Uterus (tissue), 4 donors: Measurements from ENCODE around the gene MESP1. TPM values are rescaled to one million over a fixed set of nuclear protein-coding genes. Genes with fewer than 3 reads are reported as not detected.

Source experiments
- DNase-seq, 2 donors: peaks; one replicate each; pipeline ENCODE4 v3.0.0-alpha.2; 2019 to 2020
- H3K27ac ChIP-seq, 2 donors: fragments of 200-600 bp; sonication (generic); 1 replicate in 1 of 2; 2 replicates in 1 of 2; pipeline ENCODE4 v1.5.1; 2016 to 2018
- H3K27me3 ChIP-seq, 2 donors: fragments of 200-600 bp; sonication (generic); one replicate each; pipeline ENCODE4 v1.5.1; 2018 to 2019; ENCODE audit warnings: control low read depth in 1 of 2
- H3K36me3 ChIP-seq, 2 donors: fragments of 200-600 bp; sonication (generic); one replicate each; pipeline ENCODE4 v1.5.1; 2019; ENCODE audit warnings: control low read depth in 1 of 2
- H3K4me1 ChIP-seq, 2 donors: fragments of 200-600 bp; sonication (generic); one replicate each; pipeline ENCODE4 v1.5.1; 2018 to 2019; ENCODE audit warnings: control low read depth in 1 of 2
- H3K4me3 ChIP-seq, 2 donors: fragments of 200-600 bp; sonication (generic); 1 replicate in 1 of 2; 2 replicates in 1 of 2; pipeline ENCODE4 v1.5.1; 2018 to 2019; ENCODE audit warnings: mild to moderate bottlenecking in 1 of 2
- H3K9me3 ChIP-seq, 2 donors: fragments of 200-600 bp; sonication (generic); one replicate each; pipeline ENCODE4 v1.5.1; 2019; ENCODE audit warnings: control low read depth in 1 of 2
- POLR2A ChIP-seq, 2 donors: fragments of 450-650 bp; IDR thresholded peaks; one replicate each; pipeline ENCODE4 v1.6.1; 2016; ENCODE audit warnings: antibody characterized with exemption in 2 of 2, mild to moderate bottlenecking in 1 of 2, moderate library complexity in 1 of 2
- intact Hi-C: fragments of 100-400 bp; cut with DNase I; formaldehyde crosslinking; loops from one replicate; pipeline ENCODE4 v1.15.1; 2023; ENCODE audit warnings: low total_unique reads
- total RNA-seq, 4 donors: library from RNA; depleted of rRNA in 3 of 4; stranded (reverse); fragments of >200 nt in 3 of 4; gene quantifications; one replicate each; pipeline versions ENCODE4 v1.1.0 to v1.2.4, GENCODE V29; 2014 to 2023
- TF ChIP-seq, protein P1 (sequence below), 4 experiments: fragments of 200-600 bp in 2 of 4; fragments of 450-650 bp in 2 of 4; sonication (generic) in 2 of 4; IDR thresholded peaks; one replicate each; pipeline ENCODE4 v1.5.1; 2016 to 2019; ENCODE audit warnings: antibody characterized with exemption in 4 of 4, mild to moderate bottlenecking in 2 of 4, moderate library complexity in 1 of 4
- donor health status: DM: yes; HTN: yes; CAD: no.

MESP1 gene
- total RNA-seq, 4 donors from 2014 or later, result 1.0 to 6.5 (median 2.7) TPM; not detected in 1

DNA sequence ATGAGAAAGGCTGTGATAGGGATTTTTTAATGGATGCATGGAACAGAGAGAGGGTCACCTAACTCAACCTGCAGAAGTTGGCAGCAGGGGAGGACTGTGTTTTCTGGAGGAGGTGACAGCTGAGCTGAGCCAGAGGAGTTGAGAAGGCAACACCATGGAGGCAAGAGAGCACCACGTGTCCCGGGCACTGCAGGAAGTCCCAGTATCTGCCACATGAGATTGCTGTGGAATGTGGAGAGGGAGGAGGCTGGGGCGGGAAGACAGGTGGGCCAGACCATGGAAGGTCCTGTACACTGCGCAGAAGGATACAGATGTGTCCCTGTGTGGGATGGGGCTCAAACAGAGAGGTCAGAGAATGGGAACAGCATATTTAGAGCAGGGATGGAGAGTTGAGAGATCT is 15.3 kb downstream of the MESP1 start:
- TF ChIP-seq, protein P1, sequence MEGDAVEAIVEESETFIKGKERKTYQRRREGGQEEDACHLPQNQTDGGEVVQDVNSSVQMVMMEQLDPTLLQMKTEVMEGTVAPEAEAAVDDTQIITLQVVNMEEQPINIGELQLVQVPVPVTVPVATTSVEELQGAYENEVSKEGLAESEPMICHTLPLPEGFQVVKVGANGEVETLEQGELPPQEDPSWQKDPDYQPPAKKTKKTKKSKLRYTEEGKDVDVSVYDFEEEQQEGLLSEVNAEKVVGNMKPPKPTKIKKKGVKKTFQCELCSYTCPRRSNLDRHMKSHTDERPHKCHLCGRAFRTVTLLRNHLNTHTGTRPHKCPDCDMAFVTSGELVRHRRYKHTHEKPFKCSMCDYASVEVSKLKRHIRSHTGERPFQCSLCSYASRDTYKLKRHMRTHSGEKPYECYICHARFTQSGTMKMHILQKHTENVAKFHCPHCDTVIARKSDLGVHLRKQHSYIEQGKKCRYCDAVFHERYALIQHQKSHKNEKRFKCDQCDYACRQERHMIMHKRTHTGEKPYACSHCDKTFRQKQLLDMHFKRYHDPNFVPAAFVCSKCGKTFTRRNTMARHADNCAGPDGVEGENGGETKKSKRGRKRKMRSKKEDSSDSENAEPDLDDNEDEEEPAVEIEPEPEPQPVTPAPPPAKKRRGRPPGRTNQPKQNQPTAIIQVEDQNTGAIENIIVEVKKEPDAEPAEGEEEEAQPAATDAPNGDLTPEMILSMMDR (IDR thresholded peaks at IDR 0.05), result no peak
- TF ChIP-seq POLR2A (IDR thresholded peaks at IDR 0.05), result no peak
- Histone ChIP-seq H3K36me3 (no peaks in the 10 kb centered on the region), H3K4me3 (no peak overlapping the region), H3K9me3 (no peaks in the 10 kb centered on the region), H3K27ac (no peak overlapping the region), H3K27me3 (no peaks in the 10 kb centered on the region), H3K4me1 (no peaks in the 10 kb centered on the region)
- intact Hi-C loops, result no loop called here
- DNase-seq, result no peak

DNA sequence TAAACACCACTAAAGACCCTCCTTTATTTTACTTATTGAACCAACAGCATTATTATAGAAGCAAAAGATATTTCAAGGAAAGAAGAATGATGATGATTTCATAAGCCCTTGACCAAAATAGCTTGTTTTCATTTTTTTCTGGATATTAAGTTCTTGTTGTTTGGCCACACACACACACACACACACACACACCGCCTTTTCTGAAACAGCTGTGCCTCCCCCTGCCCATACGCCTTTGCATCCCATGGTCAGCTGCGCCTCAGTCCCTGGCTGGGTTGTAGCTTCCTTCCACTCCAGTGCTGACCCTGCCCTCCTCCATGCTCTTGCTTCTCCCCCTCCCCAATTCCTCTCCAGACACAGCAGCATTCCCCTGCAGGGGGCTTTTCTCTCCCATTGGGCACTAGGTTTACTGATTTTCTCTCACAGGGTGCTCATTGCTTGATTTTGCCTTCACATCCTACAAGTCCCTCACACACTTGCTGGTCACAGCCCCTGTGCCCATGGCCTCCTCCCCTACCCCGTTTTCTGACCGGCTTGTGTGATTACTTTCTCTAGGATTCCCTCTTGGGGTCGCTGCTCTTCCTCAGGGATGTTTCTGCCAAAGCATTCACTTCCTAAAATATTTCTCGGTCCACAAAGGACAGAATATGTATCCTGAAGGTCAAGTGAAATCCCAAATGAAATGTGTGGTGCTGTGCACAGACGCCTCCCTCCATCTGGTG is 18.4 kb downstream of the MESP1 start:
- no peaks in the 10 kb centered on the region for H3K27me3 ChIP-seq
- DNase-seq, result no peak
- no peak overlapping the region for H3K27ac ChIP-seq
- TF ChIP-seq, protein P1 (IDR thresholded peaks at IDR 0.05), result no peak
- no peak for TF ChIP-seq POLR2A (IDR thresholded peaks at IDR 0.05)
- H3K9me3 ChIP-seq, result no peaks in the 10 kb centered on the region
- H3K36me3 ChIP-seq, result no peaks in the 10 kb centered on the region
- intact Hi-C loops, result no loop called here
- no peaks in the 10 kb centered on the region for H3K4me1 ChIP-seq
- no peak overlapping the region for H3K4me3 ChIP-seq

DNA sequence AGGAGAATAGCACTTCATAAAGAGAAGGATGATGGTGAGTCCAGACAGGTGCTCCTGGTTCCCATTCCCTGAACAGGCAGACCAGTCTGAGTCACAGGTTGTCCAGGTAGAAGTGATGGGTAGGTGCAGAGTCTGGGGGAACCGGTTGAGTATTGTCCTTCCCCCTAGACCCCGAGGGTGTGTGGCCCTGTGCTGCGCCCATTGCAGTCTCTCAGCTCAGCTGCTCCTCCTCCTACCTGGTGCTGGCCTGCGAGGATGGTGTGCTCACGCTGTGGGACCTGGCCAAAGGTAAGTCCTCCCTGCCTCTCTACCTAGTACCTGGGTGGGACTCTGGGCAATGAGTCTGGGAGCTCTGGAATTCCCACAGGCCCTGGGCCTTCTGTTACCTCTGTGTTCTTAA is 19.8 kb downstream of the MESP1 start:
- no peaks in the 10 kb centered on the region for H3K4me1 ChIP-seq
- H3K27ac ChIP-seq, result no peak overlapping the region
- intact Hi-C loops, result no loop called here
- no peaks in the 10 kb centered on the region for H3K27me3 ChIP-seq
- TF ChIP-seq, protein P1 (IDR thresholded peaks at IDR 0.05), result no peak
- no peak for TF ChIP-seq POLR2A (IDR thresholded peaks at IDR 0.05)
- H3K9me3 ChIP-seq, result no peaks in the 10 kb centered on the region
- DNase-seq, result no peak
- H3K36me3 ChIP-seq, result no peaks in the 10 kb centered on the region
- H3K4me3 ChIP-seq, result no peak overlapping the region

DNA sequence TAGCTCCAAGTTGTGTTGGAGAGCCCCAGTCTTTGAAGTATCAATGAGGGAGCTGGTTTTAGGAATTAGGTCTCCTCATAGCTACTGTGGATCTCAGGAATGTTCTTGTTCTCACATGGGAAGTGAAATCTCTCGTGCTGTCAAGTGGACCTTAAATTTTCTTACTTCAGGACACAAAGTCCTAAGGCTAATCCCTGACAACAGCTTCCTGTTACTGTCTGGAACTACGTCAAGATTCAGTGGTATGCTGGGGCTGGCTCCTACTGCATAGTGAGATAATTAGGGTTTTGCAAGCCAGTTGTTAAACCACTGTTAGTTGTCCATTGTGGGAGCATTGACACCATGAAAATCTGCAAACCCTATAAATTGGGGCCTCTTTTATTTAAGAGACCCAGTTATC is 22.8 kb downstream of the MESP1 start:
- no peaks in the 10 kb centered on the region for H3K27me3 ChIP-seq
- peak in 1 of 2 donors; percentile 25 for DNase-seq
- intact Hi-C loops, result no loop called here
- no peak overlapping the region for H3K27ac ChIP-seq
- H3K4me1 ChIP-seq, result no peaks in the 10 kb centered on the region
- H3K36me3 ChIP-seq, result no peaks in the 10 kb centered on the region
- H3K9me3 ChIP-seq, result no peaks in the 10 kb centered on the region
- H3K4me3 ChIP-seq, result no peak overlapping the region
- TF ChIP-seq, protein P1 (IDR thresholded peaks at IDR 0.05), result no peak
- no peak for TF ChIP-seq POLR2A (IDR thresholded peaks at IDR 0.05)

DNA sequence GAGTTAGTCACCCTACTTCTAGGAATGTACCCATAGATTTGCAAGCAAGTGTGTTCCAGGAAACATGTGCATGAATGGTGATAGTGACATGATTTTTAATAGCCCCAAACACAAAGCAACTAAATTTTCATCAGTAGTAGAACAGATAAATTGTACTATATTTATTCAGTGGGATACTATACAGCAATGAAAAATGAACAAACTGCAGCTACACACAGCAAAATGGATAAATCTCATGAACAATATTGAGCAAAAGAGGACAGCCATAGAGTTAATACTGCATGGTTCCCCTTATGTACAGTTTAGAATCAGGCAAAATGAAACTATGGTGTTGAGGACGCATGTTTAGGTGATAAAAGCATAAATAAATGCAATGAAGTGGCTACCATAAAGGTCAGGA is 26.0 kb downstream of the MESP1 start:
- Histone ChIP-seq H3K27me3 (no peaks in the 10 kb centered on the region), H3K27ac (no peak overlapping the region), H3K4me3 (no peak overlapping the region), H3K9me3 (no peaks in the 10 kb centered on the region), H3K4me1 (no peaks in the 10 kb centered on the region), H3K36me3 (no peaks in the 10 kb centered on the region)
- TF ChIP-seq, protein P1 (IDR thresholded peaks at IDR 0.05), result no peak
- no peak for TF ChIP-seq POLR2A (IDR thresholded peaks at IDR 0.05)
- no peak for DNase-seq
- intact Hi-C loops, result no loop called here
